ENCODE results near the gene CHDH. TPM values are rescaled to one million over a fixed set of nuclear protein-coding genes. Genes with fewer than 3 reads are reported as not detected.
A peak's percentile ranks its signal among the peaks of the same experiment; 100 is the strongest.

Gene CHDH
- total RNA-seq, 2 experiments from 2014 or later = 0.03 to 2.3 TPM

DNA sequence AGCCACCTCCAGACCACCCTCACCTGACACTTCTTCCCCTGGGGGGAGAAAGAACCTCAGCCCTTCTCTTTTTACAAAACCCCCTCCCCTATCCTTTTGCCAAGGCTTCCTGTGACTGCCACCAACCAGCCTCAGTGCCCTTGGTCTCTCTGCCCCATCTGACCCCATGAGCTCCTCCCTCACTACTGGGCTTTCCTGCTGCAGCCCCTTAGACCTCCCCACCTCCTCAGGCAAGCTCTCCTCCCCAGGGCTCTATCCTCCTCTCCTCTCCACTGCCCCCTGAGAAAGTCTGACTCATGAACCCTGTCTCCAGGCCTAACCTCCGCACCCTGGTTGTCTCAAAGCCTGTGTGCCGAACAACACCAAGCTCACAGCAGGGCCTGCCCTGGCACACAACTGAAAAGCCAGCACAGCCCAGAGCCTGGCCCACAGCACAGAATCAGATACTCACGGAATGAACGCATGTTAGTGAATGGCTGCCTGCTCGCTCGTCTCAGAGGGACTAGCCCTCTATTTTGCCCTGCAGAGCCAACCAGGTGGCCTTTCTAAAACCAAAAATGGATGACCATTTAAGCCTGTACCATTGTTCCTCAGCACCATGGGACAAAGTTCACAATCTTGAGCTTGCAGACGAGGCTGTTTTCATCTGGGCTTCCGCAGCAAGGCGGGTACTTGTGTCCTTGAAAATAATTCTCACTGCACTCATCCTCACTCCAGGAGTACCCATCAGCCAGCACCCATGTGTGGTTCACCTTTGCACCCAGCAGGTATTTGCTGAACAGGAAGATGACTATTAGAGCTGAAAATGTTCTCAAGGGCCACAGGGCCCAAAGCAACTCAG lies 1.7 kb downstream of the CHDH start:
- Histone ChIP-seq H3K9me3 (ENCODE audit: low read length) (no peaks in the 10 kb centered on the region), H3K9me2 (ENCODE audit: insufficient read depth, low read length) (no peaks in the 10 kb centered on the region), H3K79me2 (ENCODE audit: insufficient read depth, low read depth, low read length) (no peaks in the 10 kb centered on the region), H2AFZ (ENCODE audit: low read length) (no peak overlapping the region; the same call in 1 of the 2 replicates), H3K27ac (ENCODE audit: low read depth, low read length, poor library complexity, severe bottlenecking) (no peak overlapping the region), H3K4me2 (ENCODE audit: low read length) (peak overlapping the region; percentile 17; the same call in 1 of the 2 replicates), H3K36me3 (ENCODE audit: insufficient read depth, low read length) (no peaks in the 10 kb centered on the region), H3K4me3 (ENCODE audit: low read depth, low read length, poor library complexity, severe bottlenecking) (no peak overlapping the region), H4K20me1 (ENCODE audit: insufficient read depth, low read length) (no peaks in the 10 kb centered on the region), H3K4me1 (ENCODE audit: insufficient read depth, low read length, poor library complexity, severe bottlenecking) (peaks cover 15% of the 10 kb centered on the region)
- no TSS peak for BruUV-seq (replicated peaks)
- DNase-seq (ENCODE audit: low spot score) = peak; percentile 12
- TF ChIP-seq, protein P1, sequence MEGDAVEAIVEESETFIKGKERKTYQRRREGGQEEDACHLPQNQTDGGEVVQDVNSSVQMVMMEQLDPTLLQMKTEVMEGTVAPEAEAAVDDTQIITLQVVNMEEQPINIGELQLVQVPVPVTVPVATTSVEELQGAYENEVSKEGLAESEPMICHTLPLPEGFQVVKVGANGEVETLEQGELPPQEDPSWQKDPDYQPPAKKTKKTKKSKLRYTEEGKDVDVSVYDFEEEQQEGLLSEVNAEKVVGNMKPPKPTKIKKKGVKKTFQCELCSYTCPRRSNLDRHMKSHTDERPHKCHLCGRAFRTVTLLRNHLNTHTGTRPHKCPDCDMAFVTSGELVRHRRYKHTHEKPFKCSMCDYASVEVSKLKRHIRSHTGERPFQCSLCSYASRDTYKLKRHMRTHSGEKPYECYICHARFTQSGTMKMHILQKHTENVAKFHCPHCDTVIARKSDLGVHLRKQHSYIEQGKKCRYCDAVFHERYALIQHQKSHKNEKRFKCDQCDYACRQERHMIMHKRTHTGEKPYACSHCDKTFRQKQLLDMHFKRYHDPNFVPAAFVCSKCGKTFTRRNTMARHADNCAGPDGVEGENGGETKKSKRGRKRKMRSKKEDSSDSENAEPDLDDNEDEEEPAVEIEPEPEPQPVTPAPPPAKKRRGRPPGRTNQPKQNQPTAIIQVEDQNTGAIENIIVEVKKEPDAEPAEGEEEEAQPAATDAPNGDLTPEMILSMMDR (conservative IDR thresholded peaks at IDR 0.05; ENCODE audit: low read length) = no peak
- no peak for TF ChIP-seq EZH2phosphoT487 (IDR thresholded peaks at IDR 0.05; ENCODE audit: borderline replicate concordance, low read depth, low read length)
- intact Hi-C loops (cut with micrococcal nuclease; ENCODE audit: unreplicated experiment) = loop anchor here (2.0 to 5.0 kb wide), 2 partner anchors 46 to 97 kb away; partner anchors contain the start of gene SELENOK
- ChIA-PET CTCF (ENCODE audit: unreplicated experiment) (no interaction called here), POLR2A (interaction anchor here (0.5 to 1.6 kb wide), 3 partner anchors 9 to 170 kb away, joined by 3 to 5 read pairs (median 3); partner anchors contain the start of gene ACTR8)

DNA sequence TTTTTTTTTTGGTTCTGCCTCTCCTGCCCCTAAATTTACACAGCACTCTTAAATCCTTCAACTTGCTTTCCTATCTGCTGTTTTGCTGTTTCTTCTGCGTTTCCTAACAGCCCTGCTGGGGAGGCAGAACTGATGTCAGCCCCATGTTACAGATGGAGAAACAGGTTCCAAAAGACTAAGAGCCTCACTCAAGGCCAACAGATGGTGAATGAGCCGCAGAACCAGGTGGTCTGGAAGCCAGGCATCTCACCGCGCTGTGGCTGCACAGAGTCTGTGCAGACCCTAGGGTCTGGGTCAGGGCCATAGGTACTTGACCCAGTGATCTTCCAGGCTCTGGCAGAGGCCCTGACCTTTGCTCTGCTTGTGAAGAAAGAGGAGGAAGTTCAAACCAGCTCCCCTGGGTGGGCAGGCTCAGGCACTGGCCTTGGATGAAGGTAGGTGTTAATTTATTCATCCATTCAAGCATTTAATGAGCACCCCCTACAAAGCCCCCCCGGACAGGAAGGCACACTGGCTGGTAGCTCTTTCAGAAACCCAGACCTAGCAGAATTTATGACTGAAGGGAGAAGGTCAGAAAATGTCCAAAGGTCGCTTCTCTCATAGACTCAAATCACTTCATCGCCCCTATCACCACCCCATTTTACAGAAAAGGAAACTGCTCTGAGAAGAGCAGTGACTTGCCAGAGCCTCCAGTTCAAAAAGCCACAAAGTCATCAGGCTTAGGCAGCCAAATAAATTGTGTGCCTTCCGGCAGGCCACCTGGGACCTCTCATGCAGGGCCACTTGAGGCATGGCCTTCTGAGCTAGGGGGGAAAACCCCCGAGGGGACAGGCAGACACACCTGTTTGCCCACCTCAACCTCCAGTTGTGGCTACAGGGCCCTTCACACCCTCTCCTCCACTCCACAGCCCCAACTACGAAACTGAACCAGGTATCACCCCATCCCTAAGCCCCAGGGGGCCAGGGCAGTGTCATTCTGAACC lies 2.7 kb downstream of the CHDH start:
- Histone ChIP-seq H3K9me3 (ENCODE audit: low read length) (no peaks in the 10 kb centered on the region), H3K27ac (ENCODE audit: low read depth, low read length, poor library complexity, severe bottlenecking) (peak overlapping the region; percentile 34), H3K79me2 (ENCODE audit: insufficient read depth, low read depth, low read length) (no peaks in the 10 kb centered on the region), H3K9me2 (ENCODE audit: insufficient read depth, low read length) (no peaks in the 10 kb centered on the region), H2AFZ (ENCODE audit: low read length) (peak overlapping the region; percentile 5; the same call in 1 of the 2 replicates), H3K4me3 (ENCODE audit: low read depth, low read length, poor library complexity, severe bottlenecking) (no peak overlapping the region), H4K20me1 (ENCODE audit: insufficient read depth, low read length) (no peaks in the 10 kb centered on the region), H3K4me1 (ENCODE audit: insufficient read depth, low read length, poor library complexity, severe bottlenecking) (peaks cover 15% of the 10 kb centered on the region), H3K4me2 (ENCODE audit: low read length) (peak overlapping the region; percentile 17; the same call in 1 of the 2 replicates), H3K36me3 (ENCODE audit: insufficient read depth, low read length) (no peaks in the 10 kb centered on the region)
- POLR2A ChIA-PET = interaction anchor here (0.6 to 1.6 kb wide), 2 partner anchors 38 to 143 kb away, joined by 3 to 5 read pairs; partner anchors contain the start of gene ACTR8
- BruUV-seq (replicated peaks) = no TSS peak
- TF ChIP-seq, protein P1 (conservative IDR thresholded peaks at IDR 0.05; ENCODE audit: low read length) = no peak
- no peak for TF ChIP-seq EZH2phosphoT487 (IDR thresholded peaks at IDR 0.05; ENCODE audit: borderline replicate concordance, low read depth, low read length)
- intact Hi-C loops (cut with micrococcal nuclease; ENCODE audit: unreplicated experiment) = loop anchor here (2.0 to 5.0 kb wide), 2 partner anchors 47 to 96 kb away; partner anchors contain the start of gene SELENOK
- CTCF ChIA-PET (ENCODE audit: unreplicated experiment) = no interaction called here
- DNase-seq (ENCODE audit: low spot score) = peak; percentile 77
